Stimulated activated CD8-positive, alpha-beta memory T cell treated with anti-CD3 and anti-CD28 coated beads, Interleukin-4, amount 100 ng/mL, for 24 hours (primary cell): ENCODE data around the gene MAPKAPK5.
"Not testable (repeated sequence)": the region's sequence is repeated elsewhere in the genome, so short reads cannot be mapped to it uniquely, and the experiment has no call there.

ENCODE experiments used
- DNase-seq: peaks from one replicate; pipeline ENCODE4 v3.0.0-alpha.2; 2020; ENCODE audit warnings: low read depth

Gene MAPKAPK5, protein sequence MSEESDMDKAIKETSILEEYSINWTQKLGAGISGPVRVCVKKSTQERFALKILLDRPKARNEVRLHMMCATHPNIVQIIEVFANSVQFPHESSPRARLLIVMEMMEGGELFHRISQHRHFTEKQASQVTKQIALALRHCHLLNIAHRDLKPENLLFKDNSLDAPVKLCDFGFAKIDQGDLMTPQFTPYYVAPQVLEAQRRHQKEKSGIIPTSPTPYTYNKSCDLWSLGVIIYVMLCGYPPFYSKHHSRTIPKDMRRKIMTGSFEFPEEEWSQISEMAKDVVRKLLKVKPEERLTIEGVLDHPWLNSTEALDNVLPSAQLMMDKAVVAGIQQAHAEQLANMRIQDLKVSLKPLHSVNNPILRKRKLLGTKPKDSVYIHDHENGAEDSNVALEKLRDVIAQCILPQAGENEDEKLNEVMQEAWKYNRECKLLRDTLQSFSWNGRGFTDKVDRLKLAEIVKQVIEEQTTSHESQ

GRCh38 chr12:111841750-111842555, at the start of gene MAPKAPK5:
Gene MAPKAPK5, plus strand, starts transcription at chr12:111842228. Its CDS starts 506 bp downstream, at chr12:111842734.
- peak; percentile 95 for DNase-seq

DNA sequence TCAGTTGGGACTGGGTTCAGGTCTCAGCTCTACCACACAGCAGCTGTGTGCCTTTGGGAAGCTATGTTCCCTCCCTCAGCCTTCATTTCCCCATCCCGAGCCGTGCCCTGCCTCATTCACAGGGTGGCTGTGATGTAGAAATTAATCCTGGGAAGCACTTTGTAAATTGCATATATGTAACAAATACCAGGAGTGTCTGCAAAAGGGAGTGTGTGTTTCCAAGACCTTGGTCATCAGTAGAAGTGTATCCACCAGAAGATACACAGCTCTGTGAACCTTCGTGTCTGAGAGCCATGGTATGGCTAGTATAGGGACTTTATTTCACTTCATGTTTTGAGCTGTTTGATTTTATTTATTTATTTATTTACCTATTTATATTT, 49.2 kb upstream of the MAPKAPK5 start:
- no peak for DNase-seq

DNA sequence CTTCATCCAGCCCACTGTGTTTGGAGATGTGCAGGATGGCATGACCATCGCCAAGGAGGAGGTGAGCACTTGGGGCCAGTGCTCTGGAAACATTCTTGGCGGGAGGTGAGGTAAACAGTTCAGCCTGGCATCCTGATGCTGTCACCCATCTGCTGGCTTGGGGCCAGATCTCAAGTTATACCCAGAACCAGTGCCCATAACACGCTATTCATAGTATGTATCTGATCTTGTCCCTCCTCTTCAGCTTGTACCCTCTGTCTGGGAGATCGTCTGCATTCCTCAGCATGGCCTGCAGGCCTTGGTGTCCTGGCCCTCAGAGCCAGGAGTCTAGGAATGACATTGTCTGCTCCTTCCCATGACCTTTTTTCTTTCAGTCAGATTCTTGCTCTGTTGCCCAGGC, 43.8 kb upstream of the MAPKAPK5 start:
- DNase-seq: no peak

GRCh38 chr12:111799758-111800157, 42.3 kb upstream of the MAPKAPK5 start:
- DNase-seq: no peak

DNA sequence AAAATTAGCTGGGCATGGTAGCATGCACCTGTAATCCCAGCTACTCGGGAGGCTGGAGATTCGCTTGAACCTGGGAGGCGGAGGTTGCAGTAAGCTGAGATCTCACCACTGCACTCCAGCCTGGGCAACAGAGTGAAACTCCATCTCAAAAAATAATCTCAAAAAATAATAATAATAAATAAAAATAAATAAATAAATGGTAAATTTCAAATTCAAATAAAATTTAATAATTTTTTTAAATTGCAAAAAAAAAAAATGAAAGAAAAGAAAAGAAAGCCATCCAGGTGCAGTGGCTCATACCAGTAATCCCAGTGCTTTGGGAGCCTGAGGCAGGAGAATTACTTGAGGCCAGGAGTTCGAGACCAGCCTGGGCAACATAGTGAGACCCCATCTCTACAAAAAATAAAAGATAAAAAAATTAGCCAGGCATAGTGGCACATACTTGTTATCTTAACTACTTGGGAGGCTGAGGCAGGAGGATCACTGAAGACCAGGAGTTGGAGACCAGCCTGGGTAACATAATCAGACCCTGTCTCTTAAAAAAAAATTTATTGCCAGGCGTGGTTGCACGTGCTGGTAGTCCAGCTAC, 38.9 kb upstream of the MAPKAPK5 start:
- DNase-seq: no peak

- DNase-seq: no peak
Measured at GRCh38 chr12:111803851-111804250, 38.2 kb upstream of the MAPKAPK5 start.

GRCh38 chr12:111806304-111806703, 35.7 kb upstream of the MAPKAPK5 start:
- DNase-seq: no peak

DNA sequence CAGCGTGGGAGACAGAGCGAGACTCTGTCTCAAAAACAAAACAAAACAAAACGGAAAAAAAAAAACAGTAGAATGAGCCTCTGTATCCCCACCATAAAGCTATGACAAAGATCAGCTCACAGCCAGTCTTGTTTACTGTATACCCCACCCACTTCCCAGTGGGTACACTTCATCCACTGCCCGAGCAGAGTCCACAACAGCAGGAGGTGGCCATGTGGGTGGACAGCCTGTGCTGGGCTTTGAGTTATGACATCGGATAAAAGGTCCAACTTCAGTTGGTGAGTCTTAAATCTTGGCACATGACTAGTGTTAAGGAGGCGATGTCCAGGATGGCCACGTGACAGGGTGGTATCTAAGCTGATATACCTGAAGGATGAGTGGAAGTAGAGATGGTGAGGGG, 34.8 kb upstream of the MAPKAPK5 start:
- no peak for DNase-seq

GRCh38 chr12:111812881-111813741, 28.9 kb upstream of the MAPKAPK5 start:
- DNase-seq: peak; percentile 36

- no peak for DNase-seq
Measured at GRCh38 chr12:111816065-111816615, 25.9 kb upstream of the MAPKAPK5 start.

DNA sequence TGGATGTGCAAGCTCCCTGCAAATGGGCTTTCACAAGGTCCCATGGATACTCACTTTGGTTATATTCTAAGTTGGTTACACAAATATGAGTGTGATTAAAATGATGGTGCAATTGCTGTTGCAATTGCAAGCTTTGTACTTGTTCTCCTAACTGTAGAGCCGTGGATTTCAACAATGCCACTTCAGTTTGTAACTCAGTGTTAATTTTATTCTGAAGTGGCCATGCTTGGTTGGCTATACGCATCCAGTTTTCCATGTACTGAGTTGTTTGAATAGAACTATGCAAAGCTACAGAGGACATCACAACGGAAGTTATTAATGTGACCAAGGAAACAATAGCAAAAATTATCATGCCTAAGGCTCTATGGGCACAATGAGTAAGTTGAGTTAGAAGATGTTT, 25.1 kb upstream of the MAPKAPK5 start:
- not testable (repeated sequence) for DNase-seq

DNA sequence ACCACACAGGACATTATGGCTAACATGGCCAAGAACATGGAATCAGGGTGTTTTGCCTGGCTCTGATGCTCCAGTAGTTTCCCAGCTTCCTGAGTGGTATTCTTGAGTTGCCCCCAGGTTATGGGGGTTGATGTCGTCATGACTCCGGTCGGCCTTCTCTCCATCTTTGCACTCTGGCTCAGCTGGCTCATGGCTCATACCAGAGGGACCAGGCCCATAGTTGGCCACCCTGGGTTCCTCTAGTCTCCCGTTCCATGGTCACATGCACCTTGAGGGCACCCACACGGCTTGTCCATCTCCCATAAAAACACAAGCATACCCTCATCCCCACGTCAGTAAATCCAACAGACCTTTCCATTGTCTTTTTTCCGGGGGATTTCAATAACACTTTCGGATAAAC, 23.7 kb upstream of the MAPKAPK5 start:
- DNase-seq: no peak

DNA sequence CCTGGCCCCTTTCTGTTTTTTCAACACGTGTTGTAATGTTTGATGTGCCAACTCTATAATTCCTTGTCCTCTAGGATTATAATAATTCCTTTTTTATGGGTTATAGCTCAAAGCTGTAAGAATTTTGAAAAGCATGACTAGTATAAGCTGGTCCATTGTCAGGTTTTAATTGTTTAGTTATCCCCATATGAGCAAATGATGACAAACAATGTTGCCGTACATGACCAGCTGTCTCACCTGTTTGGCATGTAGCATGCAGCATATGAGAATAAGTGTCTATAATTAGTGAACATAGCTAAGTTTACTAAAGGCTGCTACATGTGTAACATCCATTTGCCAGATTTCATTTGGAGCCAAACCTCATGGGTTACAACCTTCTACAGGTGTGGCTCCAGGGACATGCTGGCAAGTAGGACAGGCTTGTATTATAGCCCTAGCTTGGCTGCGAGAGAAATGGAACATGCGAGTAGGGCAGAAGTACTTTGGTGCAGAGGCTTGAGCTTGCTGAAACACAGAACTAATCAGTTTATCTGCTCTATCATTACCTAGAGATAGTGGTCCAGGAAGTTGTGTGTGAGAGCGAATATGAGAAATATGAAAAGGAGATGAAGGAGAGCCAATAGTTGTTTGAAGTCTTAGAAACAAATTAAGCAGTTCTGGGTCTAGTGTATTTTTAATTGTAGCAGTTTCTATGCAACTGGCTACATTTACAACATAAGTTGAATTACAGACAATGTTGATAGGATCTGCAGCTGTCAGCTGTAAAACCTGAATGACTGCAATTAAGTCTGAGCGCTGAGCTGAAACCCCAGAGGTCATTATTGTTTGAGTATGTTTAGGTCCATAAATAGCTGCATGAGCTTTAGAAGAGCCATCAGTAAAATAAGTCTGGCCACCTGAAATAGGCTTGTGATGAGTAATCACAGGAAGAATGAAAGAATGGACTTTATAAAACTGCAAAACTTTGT, 22.6 kb upstream of the MAPKAPK5 start:
- DNase-seq: no peak

GRCh38 chr12:111820828-111821227, 21.2 kb upstream of the MAPKAPK5 start:
- not testable (repeated sequence) for DNase-seq

- DNase-seq: no peak
Measured at GRCh38 chr12:111822886-111823285, 19.1 kb upstream of the MAPKAPK5 start.

GRCh38 chr12:111823891-111824290, 18.1 kb upstream of the MAPKAPK5 start:
- DNase-seq: no peak

GRCh38 chr12:111824312-111824711, 17.7 kb upstream of the MAPKAPK5 start:
- DNase-seq: not testable (repeated sequence)

DNA sequence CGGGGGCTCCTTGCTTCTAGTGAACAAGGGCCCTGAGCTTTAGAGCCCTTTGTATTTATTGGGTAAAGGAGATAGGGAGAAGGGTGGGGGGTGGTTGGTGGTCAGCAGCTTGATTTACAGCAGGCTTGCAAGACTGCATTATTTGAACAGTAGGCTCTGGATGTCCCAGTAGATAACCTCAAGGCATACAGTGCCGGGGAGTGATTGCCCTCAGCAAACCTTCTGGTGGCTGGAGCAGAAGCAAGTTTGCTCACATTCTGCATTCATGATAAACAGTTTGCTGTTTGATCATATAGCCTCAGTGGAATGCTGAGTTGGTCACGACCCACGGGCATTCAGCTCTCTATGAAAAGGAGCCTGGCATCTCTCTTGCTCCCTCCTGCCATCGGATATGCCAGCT, 16.5 kb upstream of the MAPKAPK5 start:
- no peak for DNase-seq

GRCh38 chr12:111826316-111826715, 15.7 kb upstream of the MAPKAPK5 start:
- no peak for DNase-seq

DNA sequence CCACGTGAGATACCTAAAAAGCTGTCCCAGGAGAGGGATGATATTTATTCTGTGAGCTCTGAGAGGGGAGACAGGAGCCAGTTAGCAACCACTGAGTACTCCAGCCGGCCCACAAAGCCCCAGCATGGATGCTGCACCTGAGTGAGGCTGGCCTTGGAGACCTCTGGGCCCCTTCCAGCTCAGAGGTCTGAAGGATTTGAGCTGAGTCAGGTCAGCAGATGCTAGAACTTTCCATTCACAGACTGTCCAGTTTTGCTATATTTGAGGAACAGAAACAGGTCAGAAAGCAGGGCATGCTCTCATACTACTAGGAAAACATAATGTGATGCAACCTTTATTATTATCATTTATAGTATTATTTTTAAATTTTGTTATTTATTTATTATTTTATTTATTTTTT, 15.0 kb upstream of the MAPKAPK5 start:
- no peak for DNase-seq
